K562 (cell line): ENCODE measurements around the gene KIAA0930. TPM values are rescaled to one million over a fixed set of nuclear protein-coding genes. Genes with fewer than 3 reads are reported as not detected.
A peak's percentile ranks its signal among the peaks of the same experiment; 100 is the strongest.

ENCODE experiments used
- ATAC-seq: fragments of 200-7000 bp; cut with Tn5 transposase; 3 replicates; pipeline ENCODE4 v1.9.1; 2020; ENCODE audit warnings: moderate library complexity
- BruUV-seq: library from RNA; stranded (reverse); fragments of 400-500 nt; replicated peaks from 2 replicates; lab custom pipeline; 2021; lab: Mats Ljungman, UMichigan
- CTCF ChIA-PET: fragments of 300-600 bp; formaldehyde crosslinking; extraction: SDS; loops from one replicate; lab custom pipeline; 2021; ENCODE audit warnings: low intra/inter-chr PET ratio; lab: Yijun Ruan, JAX
- POLR2A ChIA-PET: fragments of 300-600, 350-650 bp; sonication (Branson Sonifier 250); formaldehyde crosslinking; extraction: SDS; loops from one replicate; lab custom pipeline; 2021; ENCODE audit warnings: antibody characterized with exemption, inconsistent platforms; lab: Yijun Ruan, JAX
- DNase-seq, 4 experiments: peaks; one replicate each; pipeline versions ENCODE4 v3.0.0 to v3.0.0-alpha.2; 2011 to 2018; ENCODE audit warnings: low spot score in 3 of 4, mixed read lengths in 3 of 4; ENCODE audit errors: extremely low read depth in 1 of 4
- FAIRE-seq: peaks from 2 replicates; lab custom pipeline; 2011; peaks lifted over from hg19 to GRCh38; lab: Jason Lieb, UNC
- H2AFZ ChIP-seq: 2 replicates; pipeline ENCODE4 v1.6.0; 2011; ENCODE audit warnings: low read depth, low read length, control low read depth, inconsistent platforms
- H3K27ac ChIP-seq: fragments of 200-600 bp; 3 replicates; pipeline ENCODE4 v1.8.0; 2011; ENCODE audit warnings: low read depth, mild to moderate bottlenecking, control low read depth, inconsistent platforms, low read length, moderate library complexity, mixed read lengths; ENCODE audit errors: extremely low read depth
- H3K27me3 ChIP-seq, 2 experiments: fragments of 300-600 bp in 1 of 2; 2 replicates in 1 of 2; 3 replicates in 1 of 2; pipeline versions ENCODE4 v1.6.0 to v1.8.0; 2011; ENCODE audit warnings: inconsistent platforms in 2 of 2, low read length in 2 of 2, mild to moderate bottlenecking in 1 of 2, mixed read lengths in 1 of 2, moderate library complexity in 1 of 2; ENCODE audit not compliant: control insufficient read depth in 2 of 2, insufficient read depth in 2 of 2
- H3K36me3 ChIP-seq: fragments of 300-600 bp; 3 replicates; pipeline ENCODE4 v1.8.0; 2011; ENCODE audit warnings: mild to moderate bottlenecking, low read length, inconsistent platforms; ENCODE audit not compliant: control insufficient read depth, insufficient read depth
- H3K4me1 ChIP-seq, 2 experiments: fragments of 200-600 bp in 1 of 2; replicated peaks in 1 of 2; 2 replicates in 1 of 2; 3 replicates in 1 of 2; pipeline versions ENCODE4 v1.5.1 to v1.8.0; 2011; ENCODE audit warnings: inconsistent platforms in 2 of 2, low read length in 2 of 2, mild to moderate bottlenecking in 1 of 2, mixed read lengths in 1 of 2, moderate library complexity in 1 of 2; ENCODE audit not compliant: control insufficient read depth in 2 of 2, insufficient read depth in 2 of 2
- H3K4me2 ChIP-seq: 2 replicates; pipeline ENCODE4 v1.6.1; 2011; ENCODE audit warnings: low read length, control low read depth, inconsistent platforms, mixed read lengths; ENCODE audit not compliant: insufficient read depth
- H3K4me3 ChIP-seq: fragments of 200-600 bp; sonication (generic), shearing (Covaris generic); 2 replicates; pipeline ENCODE4 v1.5.1; 2016; ENCODE audit warnings: control low read depth, inconsistent platforms
- H3K79me2 ChIP-seq: fragments of 200-600 bp; 3 replicates; pipeline ENCODE4 v1.8.0; 2011; ENCODE audit warnings: low read length, inconsistent platforms; ENCODE audit not compliant: control insufficient read depth, insufficient read depth
- H3K9ac ChIP-seq, 2 experiments: 2 replicates each; pipeline versions ENCODE4 v1.6.0 to v1.6.1; 2011; ENCODE audit warnings: low read depth in 2 of 2, low read length in 2 of 2, control low read depth in 1 of 2, inconsistent platforms in 1 of 2, mild to moderate bottlenecking in 1 of 2, mixed read lengths in 1 of 2; ENCODE audit not compliant: insufficient read depth in 1 of 2
- H3K9me1 ChIP-seq: one replicate; pipeline ENCODE4 v1.6.0; 2011; ENCODE audit warnings: inconsistent platforms, mild to moderate bottlenecking, low read length, moderate library complexity; ENCODE audit not compliant: control insufficient read depth, insufficient read depth
- H3K9me3 ChIP-seq: replicated peaks from 2 replicates; pipeline ENCODE4 v1.5.1; 2011; ENCODE audit warnings: low read depth, low read length, inconsistent platforms; ENCODE audit not compliant: control insufficient read depth, insufficient read depth
- H4K20me1 ChIP-seq: replicated peaks from 2 replicates; pipeline ENCODE4 v1.6.1; 2011; ENCODE audit warnings: low read length, inconsistent platforms, mixed read lengths; ENCODE audit not compliant: control insufficient read depth, insufficient read depth
- C11orf30 ChIP-seq: fragments of 450-650 bp; IDR thresholded peaks from 2 replicates; pipeline ENCODE4 v1.6.1; 2016; ENCODE audit warnings: low read depth, mild to moderate bottlenecking
- MAFF ChIP-seq: IDR thresholded peaks from 2 replicates; pipeline ENCODE4 v1.6.1; 2012; ENCODE audit warnings: low read length, improper control_type of control experiment
- ZNF316 ChIP-seq: fragments of 450-650 bp; IDR thresholded peaks from 2 replicates; pipeline ENCODE4 v1.6.1; 2016
- ZNF407 ChIP-seq: fragments of 450-650 bp; IDR thresholded peaks from 2 replicates; pipeline ENCODE4 v1.6.1; 2016; ENCODE audit warnings: low read depth
- WGBS: fragments of 100-300 bp; shearing (Covaris generic); methylation state at CpG from one replicate; pipeline ENCODE4 v1.1.6; 2016; ENCODE audit warnings: low coverage, mixed read lengths; ENCODE audit not compliant: insufficient coverage; ENCODE audit errors: missing lambda C conversion rate; 5-methylcytosine and 5-hydroxymethylcytosine counted together
- in situ Hi-C: fragments of 300-500 bp; cut with MboI; formaldehyde crosslinking; loops from 4 replicates; pipeline ENCODE4 v1.15.0; 2018; ENCODE audit warnings: inconsistent platforms, mixed read lengths
- intact Hi-C: fragments of 100-400 bp; cut with micrococcal nuclease; formaldehyde crosslinking; loops from 2 replicates; pipeline ENCODE4 v1.14.2; 2022
- polyA plus RNA-seq, 8 experiments: library from polyadenylated mRNA; depleted of rRNA in 4 of 8; stranded (reverse) in 5 of 8; unstranded in 3 of 8; fragments of >200 nt; fragmentation: Nextera tagmentation in 2 of 8; fragmentation: Illumina TruSeq in 1 of 8; extraction: Ambion mirVana in 2 of 8; extraction: Trizol in 1 of 8; gene quantifications; 2 replicates each; pipeline versions ENCODE4 v1.2.1 to v1.2.3, GENCODE V29; 2011 to 2014; ENCODE audit warnings: inconsistent platforms in 1 of 8, missing spikeins in 1 of 8
- total RNA-seq, 7 experiments: library from RNA; depleted of rRNA in 6 of 7; stranded (reverse); fragments of >200 nt in 6 of 7; fragmentation: Illumina TruSeq in 2 of 7; extraction: Trizol in 2 of 7; gene quantifications; 2 replicates each; pipeline versions ENCODE4 v1.2.1 to v1.2.3, GENCODE V29; 2011 to 2021; ENCODE audit warnings: low replicate concordance in 1 of 7

KIAA0930 gene
- total and polyA plus RNA-seq, 9 of the 15 experiments (the other 6 are each of a cell fraction or from before 2014, with no cell fraction given), result 0.24 to 12.1 (median 6.4) TPM

- H2AFZ ChIP-seq, result no peak overlapping the region
- intact Hi-C loops (no loop called here), in situ Hi-C loops (loop anchor here (5.0 kb wide), 1 partner anchor 163 kb away; no protein-coding TSS in a partner anchor)
- peaks cover 5 to 13% of the 10 kb centered on the region in 2 experiments; a peak in 3 of 5 replicates for H3K4me1 ChIP-seq
- H3K4me3 ChIP-seq, result no peak overlapping the region
- no TSS peak for BruUV-seq
- no peak overlapping the region for H3K27ac ChIP-seq
- WGBS, result 10% methylated on average over 9 of the region's 10 CpGs
- H3K9ac ChIP-seq, result no peak overlapping the region
- no peaks in the 10 kb centered on the region for H4K20me1 ChIP-seq
- H3K9me3 ChIP-seq, result no peaks in the 10 kb centered on the region
- H3K9me1 ChIP-seq, result no peaks in the 10 kb centered on the region
- no peak for ATAC-seq
- ChIA-PET POLR2A (no interaction called here), CTCF (no interaction called here)
- FAIRE-seq, result no peak
- TF ChIP-seq ZNF316, result peak; percentile 61
- TF ChIP-seq MAFF, result peak; percentile 11; the same call in 1 of the 2 replicates
- peak; percentile 50; the same call in 1 of the 2 replicates for TF ChIP-seq C11orf30
- TF ChIP-seq ZNF407, result no peak
- no peaks in the 10 kb centered on the region for H3K36me3 ChIP-seq
- peaks cover 0 to 18% of the 10 kb centered on the region in 2 experiments; a peak in 3 of 5 replicates for H3K27me3 ChIP-seq
- no peak for DNase-seq
- no peaks in the 10 kb centered on the region for H3K79me2 ChIP-seq
- H3K4me2 ChIP-seq, result no peak overlapping the region
Measured at GRCh38 chr22:45259754-45260394, 19.2 kb upstream of the KIAA0930 start.
